Loucy (cell line): Measurements from ENCODE around the gene SIX3.

Source experiments
- H2AFZ ChIP-seq: fragments of 200-600 bp; sonication (generic); 2 replicates; pipeline ENCODE4 v1.6.0; 2016; ENCODE audit warnings: antibody characterized with exemption, mild to moderate bottlenecking, low read length, moderate library complexity
- H3F3A ChIP-seq: fragments of 200-600 bp; 2 replicates; pipeline ENCODE4 v1.6.0; 2016; ENCODE audit warnings: antibody characterized with exemption, low read depth, mild to moderate bottlenecking
- H3K27me3 ChIP-seq: fragments of 200-600 bp; sonication (generic); 2 replicates; pipeline ENCODE4 v1.6.1; 2014; ENCODE audit warnings: low read length, mild to moderate bottlenecking; ENCODE audit not compliant: insufficient read depth, poor library complexity, severe bottlenecking
- H3K36me3 ChIP-seq: fragments of 200-600 bp; sonication (generic); 2 replicates; pipeline ENCODE4 v1.6.1; 2016; ENCODE audit warnings: low read length; ENCODE audit not compliant: insufficient read depth
- H3K4me1 ChIP-seq: fragments of 200-600 bp; sonication (generic); 2 replicates; pipeline ENCODE4 v1.5.1; 2014; ENCODE audit warnings: low read length, mild to moderate bottlenecking; ENCODE audit not compliant: insufficient read depth, poor library complexity, severe bottlenecking
- H3K4me2 ChIP-seq: fragments of 200-600 bp; sonication (generic); 2 replicates; pipeline ENCODE4 v1.6.0; 2014; ENCODE audit warnings: antibody characterized with exemption, low read length, low read depth, mild to moderate bottlenecking; ENCODE audit not compliant: poor library complexity, severe bottlenecking
- H3K4me3 ChIP-seq: fragments of 200-600 bp; sonication (generic); 2 replicates; pipeline ENCODE4 v1.5.1; 2014; ENCODE audit warnings: low read length, mild to moderate bottlenecking, mixed read lengths; ENCODE audit not compliant: poor library complexity, severe bottlenecking
- H3K79me2 ChIP-seq: fragments of 200-600 bp; sonication (generic); 2 replicates; pipeline ENCODE4 v1.6.1; 2014; ENCODE audit warnings: low read length; ENCODE audit not compliant: insufficient read depth
- H3K9ac ChIP-seq: fragments of 200-600 bp; sonication (generic); 2 replicates; pipeline ENCODE4 v1.6.0; 2014; ENCODE audit warnings: mild to moderate bottlenecking, low read depth, low read length, moderate library complexity; ENCODE audit not compliant: poor library complexity, severe bottlenecking
- H3K9me2 ChIP-seq: fragments of 200-600 bp; sonication (generic); replicated peaks from 2 replicates; pipeline ENCODE4 v1.6.1; 2016; ENCODE audit warnings: low read depth, low read length, mixed read lengths
- H3K9me3 ChIP-seq: fragments of 200-600 bp; sonication (generic); 2 replicates; pipeline ENCODE4 v1.6.1; 2014; ENCODE audit warnings: mild to moderate bottlenecking, antibody characterized with exemption, low read length, low read depth; ENCODE audit not compliant: insufficient read depth
- H4K20me1 ChIP-seq: fragments of 200-600 bp; sonication (generic); 2 replicates; pipeline ENCODE4 v1.6.0; 2014; ENCODE audit warnings: antibody characterized with exemption, low read length, mild to moderate bottlenecking; ENCODE audit not compliant: insufficient read depth, poor library complexity, severe bottlenecking
- EZH2phosphoT487 ChIP-seq: fragments of 200-600 bp; IDR thresholded peaks from 2 replicates; pipeline ENCODE4 v1.6.1; 2018; ENCODE audit warnings: antibody characterized with exemption, mild to moderate bottlenecking, moderate library complexity, borderline replicate concordance
- TF ChIP-seq, protein P1 (sequence below): fragments of 200-600 bp; sonication (generic); conservative IDR thresholded peaks from 2 replicates; pipeline ENCODE4 v1.5.1; 2014; ENCODE audit warnings: mild to moderate bottlenecking, antibody characterized with exemption, low read length

SIX3 gene

DNA sequence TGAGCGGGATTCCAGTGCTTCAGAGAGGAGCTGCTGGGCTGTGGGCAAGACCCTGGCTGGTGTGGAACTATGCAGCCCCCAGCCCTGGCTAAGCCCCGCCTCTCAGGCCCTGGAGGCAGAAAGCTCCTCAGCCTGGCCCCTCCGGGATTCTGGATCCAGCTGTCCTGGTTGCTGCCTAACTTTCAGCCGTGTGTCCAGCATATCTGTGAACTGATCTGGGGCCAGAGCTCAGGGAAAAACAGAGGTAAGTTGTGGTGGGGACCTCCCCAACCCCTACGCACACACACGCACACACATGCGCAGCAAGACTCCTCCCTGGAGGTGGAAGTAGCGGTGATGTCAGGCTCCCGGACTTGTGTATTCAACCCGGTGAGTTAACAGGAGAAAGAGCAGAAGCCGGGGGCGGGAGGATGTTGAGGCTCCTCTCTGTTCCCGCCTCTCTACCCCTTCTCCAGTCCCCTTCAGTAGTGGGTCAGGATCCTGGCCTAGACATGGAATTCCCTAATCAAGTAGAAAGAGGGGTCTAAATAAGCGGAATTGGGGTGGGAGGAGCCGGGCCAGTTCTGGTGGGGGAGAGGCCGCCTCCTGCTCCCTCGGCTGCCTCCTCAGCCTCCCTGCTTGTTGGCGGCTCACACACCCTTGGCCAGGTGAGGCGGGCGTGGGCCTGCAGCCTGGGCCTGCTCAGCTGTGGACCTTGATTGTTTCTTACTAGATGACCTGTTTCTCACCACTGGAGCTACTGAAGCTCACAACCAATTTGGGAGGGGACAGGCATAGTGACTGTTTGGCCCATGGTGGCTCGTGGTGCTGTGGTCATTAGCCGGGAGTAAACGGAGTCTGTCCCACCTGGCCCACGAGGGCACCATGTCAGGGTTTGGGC lies 34.3 kb downstream of the SIX3 start:
- H3K4me1 ChIP-seq, result no peaks in the 10 kb centered on the region
- no peaks in the 10 kb centered on the region for H3K79me2 ChIP-seq
- no peaks in the 10 kb centered on the region for H3K9me3 ChIP-seq
- H3K9ac ChIP-seq, result no peak overlapping the region
- H4K20me1 ChIP-seq, result no peaks in the 10 kb centered on the region
- no peaks in the 10 kb centered on the region for H3F3A ChIP-seq
- H3K4me2 ChIP-seq, result no peak overlapping the region
- no peaks in the 10 kb centered on the region for H3K27me3 ChIP-seq
- H3K9me2 ChIP-seq, result no peaks in the 10 kb centered on the region
- TF ChIP-seq, protein P1, sequence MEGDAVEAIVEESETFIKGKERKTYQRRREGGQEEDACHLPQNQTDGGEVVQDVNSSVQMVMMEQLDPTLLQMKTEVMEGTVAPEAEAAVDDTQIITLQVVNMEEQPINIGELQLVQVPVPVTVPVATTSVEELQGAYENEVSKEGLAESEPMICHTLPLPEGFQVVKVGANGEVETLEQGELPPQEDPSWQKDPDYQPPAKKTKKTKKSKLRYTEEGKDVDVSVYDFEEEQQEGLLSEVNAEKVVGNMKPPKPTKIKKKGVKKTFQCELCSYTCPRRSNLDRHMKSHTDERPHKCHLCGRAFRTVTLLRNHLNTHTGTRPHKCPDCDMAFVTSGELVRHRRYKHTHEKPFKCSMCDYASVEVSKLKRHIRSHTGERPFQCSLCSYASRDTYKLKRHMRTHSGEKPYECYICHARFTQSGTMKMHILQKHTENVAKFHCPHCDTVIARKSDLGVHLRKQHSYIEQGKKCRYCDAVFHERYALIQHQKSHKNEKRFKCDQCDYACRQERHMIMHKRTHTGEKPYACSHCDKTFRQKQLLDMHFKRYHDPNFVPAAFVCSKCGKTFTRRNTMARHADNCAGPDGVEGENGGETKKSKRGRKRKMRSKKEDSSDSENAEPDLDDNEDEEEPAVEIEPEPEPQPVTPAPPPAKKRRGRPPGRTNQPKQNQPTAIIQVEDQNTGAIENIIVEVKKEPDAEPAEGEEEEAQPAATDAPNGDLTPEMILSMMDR, result no peak
- no peak for TF ChIP-seq EZH2phosphoT487
- no peak overlapping the region for H2AFZ ChIP-seq
- H3K4me3 ChIP-seq, result no peak overlapping the region
- H3K36me3 ChIP-seq, result no peaks in the 10 kb centered on the region

DNA sequence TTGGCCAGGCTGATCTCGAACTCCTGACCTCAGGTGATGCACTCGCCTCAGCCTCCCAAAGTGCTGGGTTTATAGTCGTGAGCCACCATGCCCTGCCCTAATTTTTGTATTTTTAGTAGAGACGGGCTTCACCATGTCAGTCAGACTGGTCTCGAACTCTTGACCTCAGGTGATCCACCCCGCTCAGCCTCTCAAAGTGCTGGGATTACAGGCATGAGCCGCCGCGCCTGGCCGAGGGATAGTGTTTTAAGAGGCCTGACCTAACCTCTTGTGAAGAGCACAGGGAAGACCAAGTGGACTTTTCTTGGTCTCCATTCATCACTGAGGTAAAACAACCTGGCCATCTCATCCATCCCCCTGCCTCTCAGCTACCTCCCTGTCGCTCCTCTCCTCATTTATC lies 38.1 kb downstream of the SIX3 start:
- H3K36me3 ChIP-seq, result no peaks in the 10 kb centered on the region
- no peak for TF ChIP-seq EZH2phosphoT487
- TF ChIP-seq, protein P1, result no peak
- H3K9ac ChIP-seq, result no peak overlapping the region
- no peaks in the 10 kb centered on the region for H4K20me1 ChIP-seq
- H3K4me3 ChIP-seq, result no peak overlapping the region
- no peaks in the 10 kb centered on the region for H3F3A ChIP-seq
- no peaks in the 10 kb centered on the region for H3K9me2 ChIP-seq
- no peaks in the 10 kb centered on the region for H3K4me1 ChIP-seq
- no peak overlapping the region for H3K4me2 ChIP-seq
- H3K79me2 ChIP-seq, result no peaks in the 10 kb centered on the region
- no peak overlapping the region for H2AFZ ChIP-seq
- H3K9me3 ChIP-seq, result no peaks in the 10 kb centered on the region
- no peaks in the 10 kb centered on the region for H3K27me3 ChIP-seq

DNA sequence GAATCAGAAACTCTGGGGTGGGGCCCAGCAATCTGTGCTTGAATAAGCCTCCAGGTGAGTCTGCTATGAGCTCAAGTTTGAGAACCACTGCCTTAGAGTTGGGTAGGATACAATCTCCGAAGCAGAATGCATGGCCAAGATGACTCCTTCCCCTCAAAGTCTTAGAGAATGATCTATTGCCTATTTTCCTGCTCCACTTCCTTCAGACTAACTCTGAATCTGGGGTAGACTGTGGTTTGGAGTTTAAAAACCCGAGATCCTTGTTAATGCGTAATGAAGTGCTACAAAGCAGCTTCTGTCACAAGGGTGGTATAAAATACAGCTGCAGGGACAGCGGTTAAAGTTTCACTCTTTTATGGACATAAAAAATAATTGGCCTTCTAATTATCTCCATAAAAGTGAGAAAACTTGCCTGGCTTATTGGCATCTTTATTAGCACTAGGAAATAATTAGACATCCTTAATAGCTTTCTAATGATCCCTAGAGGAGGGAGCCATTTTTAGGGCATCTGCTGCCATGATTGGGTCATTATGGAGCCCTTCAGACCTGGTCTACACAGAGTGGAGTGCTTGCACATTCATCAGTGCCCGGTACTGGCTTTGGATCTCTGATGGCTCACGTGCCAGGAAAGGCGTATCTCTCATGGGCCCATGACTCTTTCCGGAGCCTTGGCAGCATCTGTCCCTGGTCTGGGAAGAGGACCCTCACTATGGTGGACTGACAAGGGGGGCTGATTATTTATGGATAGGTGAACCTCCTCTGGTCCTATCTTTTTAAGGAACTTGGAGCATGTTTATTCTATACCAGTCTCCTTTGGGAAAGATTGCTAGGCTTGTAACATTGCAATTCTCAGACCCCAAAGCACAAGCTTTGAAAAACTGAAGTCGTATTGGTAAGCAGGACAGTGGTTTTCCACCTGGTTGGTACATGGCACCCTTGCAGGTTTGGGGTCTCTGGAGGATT lies 39.5 kb downstream of the SIX3 start:
- H3K4me2 ChIP-seq, result no peak overlapping the region
- H4K20me1 ChIP-seq, result no peaks in the 10 kb centered on the region
- no peak overlapping the region for H2AFZ ChIP-seq
- no peaks in the 10 kb centered on the region for H3K79me2 ChIP-seq
- H3K9me2 ChIP-seq, result no peaks in the 10 kb centered on the region
- H3K27me3 ChIP-seq, result no peaks in the 10 kb centered on the region
- no peaks in the 10 kb centered on the region for H3K9me3 ChIP-seq
- H3K36me3 ChIP-seq, result no peaks in the 10 kb centered on the region
- no peak overlapping the region for H3K4me3 ChIP-seq
- no peaks in the 10 kb centered on the region for H3K4me1 ChIP-seq
- TF ChIP-seq, protein P1, result no peak
- no peak for TF ChIP-seq EZH2phosphoT487
- H3K9ac ChIP-seq, result no peak overlapping the region
- H3F3A ChIP-seq, result no peaks in the 10 kb centered on the region
